ENCODE measurements around the gene CCDC17. TPM values are rescaled to one million over a fixed set of nuclear protein-coding genes. Genes with fewer than 3 reads are reported as not detected.

Gene CCDC17
- total RNA-seq (2022; extraction: Qiagen RNA extraction; ENCODE audit: low read depth) = 0.19 to 0.45 TPM (median 0.28 TPM) in 5 replicates

DNA sequence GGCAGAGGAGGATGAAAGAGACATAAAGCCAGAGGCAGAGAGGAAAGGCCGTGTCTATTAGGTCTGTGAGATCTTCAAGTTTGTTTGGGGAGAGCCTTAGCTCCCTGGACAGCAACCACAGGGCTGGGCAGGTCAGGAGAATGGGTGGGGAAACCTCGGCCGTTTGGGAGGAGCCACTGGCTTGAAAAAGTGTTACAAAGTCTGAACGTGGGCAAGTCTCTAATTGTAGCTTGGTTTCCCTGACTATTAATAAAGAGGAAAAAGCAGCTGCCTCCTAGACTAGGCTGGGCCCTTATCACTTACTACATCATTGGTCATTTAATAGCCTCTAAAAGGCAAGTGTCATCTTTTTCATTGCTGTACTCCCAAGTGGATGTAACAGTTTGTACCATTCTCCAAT, at the start of gene CCDC17:
TSS of gene CCDC17 (minus strand) at position 83 of the 400 bp plus-strand sequence. CDS start 145 bp downstream, outside the sequence.

DNA sequence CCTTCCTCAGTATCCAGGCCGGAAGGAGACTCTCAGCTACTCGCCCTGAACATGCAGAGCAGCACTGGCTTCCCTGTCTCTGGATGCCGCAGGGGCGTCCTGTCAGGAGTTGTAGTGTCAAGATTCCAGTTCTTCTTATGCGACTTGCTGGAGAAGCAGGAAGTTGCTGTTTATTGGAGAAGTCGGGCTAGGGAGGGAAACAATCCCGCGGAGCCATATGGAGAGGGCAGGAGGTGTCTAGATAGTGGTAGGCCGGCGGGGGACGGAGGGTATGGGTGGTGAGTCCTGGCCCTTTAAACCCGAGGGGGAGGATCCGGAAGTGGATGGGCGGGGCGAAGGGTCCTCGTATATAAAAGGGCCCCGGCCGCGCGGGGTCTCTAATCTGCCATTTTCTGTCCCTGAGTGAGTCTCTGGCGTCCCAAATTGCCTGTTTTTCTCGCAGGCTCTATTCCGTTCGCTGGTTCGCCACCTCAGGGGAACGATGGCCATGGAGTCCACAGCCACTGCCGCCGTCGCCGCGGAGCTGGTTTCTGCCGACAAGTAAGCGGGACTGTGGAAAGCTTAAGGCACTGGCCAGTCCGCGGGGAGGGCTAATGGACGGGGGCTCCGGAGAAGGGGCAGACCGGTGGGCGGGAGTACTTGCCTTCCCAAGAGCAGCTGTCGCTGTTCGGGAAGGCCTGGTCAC, 40.0 kb downstream of the CCDC17 start, which contains the start of gene NASP:
TSS of gene NASP (plus strand) at position 376 of the 685 bp plus-strand sequence. CDS start at position 482, 106 bp downstream.

Other genes starting within 250 kb of the CCDC17 start
- 0.09 to 0.33 TPM (median 0.13 TPM) in 5 replicates for gene TESK2, start 132.9 kb downstream of the CCDC17 start, total RNA-seq (2022; extraction: Qiagen RNA extraction; ENCODE audit: low read depth)
- 1.2 to 2.1 TPM (median 1.8 TPM) in 5 replicates for gene CCDC163, start 124.0 kb downstream of the CCDC17 start, total RNA-seq (2022; extraction: Qiagen RNA extraction; ENCODE audit: low read depth)
- gene MMACHC, start 123.8 kb downstream of the CCDC17 start, total RNA-seq (2022; extraction: Qiagen RNA extraction; ENCODE audit: low read depth) = 1.8 to 2.4 TPM (median 1.9 TPM) in 5 replicates
- 1,859 to 2,419 TPM (median 2,022 TPM) in 5 replicates for gene PRDX1, start 102.2 kb downstream of the CCDC17 start, total RNA-seq (2022; extraction: Qiagen RNA extraction; ENCODE audit: low read depth)
- gene AKR1A1, start 73.2 kb downstream of the CCDC17 start, total RNA-seq (2022; extraction: Qiagen RNA extraction; ENCODE audit: low read depth) = 72.7 to 82.6 TPM (median 78.5 TPM) in 5 replicates
- 109 to 163 TPM (median 122 TPM) in 5 replicates for gene NASP, start 40.0 kb downstream of the CCDC17 start, total RNA-seq (2022; extraction: Qiagen RNA extraction; ENCODE audit: low read depth)
- gene GPBP1L1, start 62.5 kb upstream of the CCDC17 start, total RNA-seq (2022; extraction: Qiagen RNA extraction; ENCODE audit: low read depth) = 26.1 to 44.4 TPM (median 37.8 TPM) in 5 replicates
- 17.1 to 22.4 TPM (median 18.6 TPM) in 5 replicates for gene TMEM69, start 64.1 kb upstream of the CCDC17 start, total RNA-seq (2022; extraction: Qiagen RNA extraction; ENCODE audit: low read depth)
- gene IPP, start 126.6 kb upstream of the CCDC17 start, total RNA-seq (2022; extraction: Qiagen RNA extraction; ENCODE audit: low read depth) = 2.3 to 5.3 TPM (median 5.1 TPM) in 5 replicates
- gene MAST2, start 179.6 kb upstream of the CCDC17 start, total RNA-seq (2022; extraction: Qiagen RNA extraction; ENCODE audit: low read depth) = 10.9 to 24.4 TPM (median 20.6 TPM) in 5 replicates

Measured in A549 treated with ZK216348 at 1 μM for 4 hours (cell line).